Astrocyte of the hippocampus (primary cell): ENCODE data around the gene HLA-DRB1.
"Not testable (repeated sequence)": the region's sequence is repeated elsewhere in the genome, so short reads cannot be mapped to it uniquely, and the experiment has no call there.

Experiments used
- DNase-seq: peaks from one replicate; pipeline ENCODE4 v3.0.0; 2011; ENCODE audit warnings: low read depth, low spot score

Gene HLA-DRB1

DNA sequence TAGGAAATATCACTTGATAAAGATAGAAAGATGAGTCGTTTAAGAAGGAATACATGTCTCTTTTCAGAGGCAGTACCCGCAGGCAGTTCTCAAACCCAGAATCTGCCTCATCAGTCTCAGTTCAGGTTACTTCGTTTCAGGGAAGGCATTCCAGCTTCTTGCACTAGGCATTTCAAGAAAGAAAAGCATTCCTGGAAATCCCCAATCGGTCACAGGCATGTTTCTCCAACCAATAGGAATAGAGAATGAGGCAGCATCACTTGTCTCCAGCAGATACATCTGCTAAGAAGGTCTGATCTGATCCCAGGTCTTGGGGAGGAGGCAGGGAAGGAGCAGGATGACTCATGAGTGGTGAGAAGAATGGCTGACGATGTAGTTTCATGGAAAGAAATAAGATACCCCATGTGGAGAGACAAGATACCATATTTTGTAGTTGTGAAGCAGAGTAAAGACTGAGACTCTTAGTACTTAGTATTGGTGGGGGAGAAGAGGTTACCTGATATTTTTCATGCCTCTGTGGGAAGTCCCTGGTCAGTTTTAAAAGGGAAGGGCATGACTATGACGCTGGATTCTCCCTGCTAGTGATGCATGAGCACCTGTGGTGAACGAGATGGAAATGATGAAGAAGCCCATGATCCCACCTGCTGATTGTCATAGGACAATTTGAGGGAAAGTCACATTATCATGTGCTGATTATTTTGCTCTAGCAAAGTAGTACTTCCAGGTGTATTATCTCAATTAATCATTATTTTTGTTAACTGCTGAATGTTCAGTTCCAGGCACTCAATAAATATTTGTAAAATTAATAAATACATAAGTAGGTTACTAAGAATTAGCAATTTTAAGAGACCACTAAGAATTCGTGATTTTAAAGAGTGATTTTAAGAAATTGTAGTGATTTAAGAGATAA lies 20.3 kb upstream of the HLA-DRB1 start:
- DNase-seq: peak; percentile 97

DNA sequence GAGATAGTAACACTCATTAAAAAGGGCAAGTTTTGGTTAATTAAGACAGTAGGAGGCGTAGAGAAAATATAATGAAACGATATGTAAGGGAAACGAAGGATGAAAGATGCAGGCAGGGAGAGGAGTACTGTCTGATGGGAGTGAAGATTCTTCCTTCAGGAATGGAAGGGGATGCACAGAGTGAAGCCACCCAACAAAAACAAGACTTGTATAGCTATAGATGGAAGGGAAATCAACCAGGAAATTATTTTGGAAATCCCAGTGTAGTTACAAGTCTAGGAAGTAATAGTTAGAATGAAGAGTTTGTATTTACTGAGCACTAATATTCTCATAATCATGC lies 19.7 kb upstream of the HLA-DRB1 start:
- DNase-seq: no peak

DNA sequence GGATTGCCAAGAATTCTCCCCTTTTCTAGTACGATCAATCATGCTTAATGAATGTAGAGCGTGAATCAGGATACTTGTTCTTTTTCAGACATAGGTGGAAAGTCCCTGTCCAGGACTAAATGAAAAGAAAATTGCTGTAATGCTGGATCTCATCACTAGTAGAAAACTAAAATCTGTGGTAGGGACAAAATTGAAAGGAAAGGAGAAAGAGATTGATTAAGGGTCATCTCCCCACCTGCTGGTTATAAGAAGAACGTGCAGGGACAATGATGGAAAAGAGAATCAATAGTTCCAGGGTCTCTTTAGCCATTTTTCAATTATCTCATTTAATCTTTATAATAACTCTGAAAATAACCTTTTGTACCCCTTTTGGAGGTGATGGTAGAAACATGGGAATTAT lies 18.7 kb upstream of the HLA-DRB1 start:
- no peak for DNase-seq

DNA sequence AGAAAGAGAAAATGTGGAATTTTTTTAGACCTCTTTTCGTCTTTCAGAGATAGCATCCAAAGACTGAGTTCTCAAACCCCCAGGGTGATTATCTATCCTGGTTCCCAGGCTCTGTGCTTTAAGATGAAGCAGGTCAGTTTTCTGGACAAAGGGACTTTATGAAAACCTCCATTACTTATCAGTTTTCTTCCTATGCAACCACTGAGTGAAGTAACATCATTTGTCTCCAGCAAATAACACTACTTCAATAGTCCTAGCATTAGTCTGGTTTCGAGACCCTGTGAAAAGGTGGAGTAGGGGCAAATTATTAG lies 18.3 kb upstream of the HLA-DRB1 start:
- DNase-seq: no peak

DNA sequence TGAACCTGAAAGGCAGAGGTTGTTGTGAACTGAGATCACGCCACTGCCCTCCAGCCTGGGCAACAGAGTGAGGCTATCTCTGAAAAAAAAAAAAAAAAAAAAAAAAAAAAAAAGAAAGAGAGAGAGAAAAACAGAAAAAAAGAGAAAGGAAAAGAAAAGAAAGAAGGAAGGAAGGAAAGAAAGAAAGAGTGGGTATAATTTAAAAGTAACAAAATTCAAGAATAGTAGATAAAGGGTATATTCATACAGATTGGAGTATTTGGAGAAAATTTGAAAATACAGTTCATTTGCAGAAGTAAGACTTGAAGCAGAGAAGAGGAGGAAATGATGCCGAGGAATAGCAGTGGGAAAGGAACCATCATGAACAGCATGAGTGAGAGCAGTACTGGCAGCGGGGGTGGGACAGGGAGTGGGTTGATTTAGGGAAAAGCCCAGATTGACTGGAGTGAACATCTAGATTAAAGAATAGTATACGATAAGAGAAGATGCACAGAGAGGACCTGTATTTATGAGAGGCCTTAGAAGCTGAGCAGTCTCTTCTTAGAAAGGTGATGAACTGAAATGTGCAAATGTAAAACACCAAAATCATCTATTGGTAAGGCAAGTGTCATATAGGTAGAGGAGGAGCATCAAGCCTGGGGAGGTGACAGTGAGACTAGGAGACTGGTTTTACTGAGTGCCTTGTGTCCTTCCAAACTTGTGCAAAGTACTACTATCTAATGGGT lies 17.8 kb upstream of the HLA-DRB1 start:
- DNase-seq: no peak

DNA sequence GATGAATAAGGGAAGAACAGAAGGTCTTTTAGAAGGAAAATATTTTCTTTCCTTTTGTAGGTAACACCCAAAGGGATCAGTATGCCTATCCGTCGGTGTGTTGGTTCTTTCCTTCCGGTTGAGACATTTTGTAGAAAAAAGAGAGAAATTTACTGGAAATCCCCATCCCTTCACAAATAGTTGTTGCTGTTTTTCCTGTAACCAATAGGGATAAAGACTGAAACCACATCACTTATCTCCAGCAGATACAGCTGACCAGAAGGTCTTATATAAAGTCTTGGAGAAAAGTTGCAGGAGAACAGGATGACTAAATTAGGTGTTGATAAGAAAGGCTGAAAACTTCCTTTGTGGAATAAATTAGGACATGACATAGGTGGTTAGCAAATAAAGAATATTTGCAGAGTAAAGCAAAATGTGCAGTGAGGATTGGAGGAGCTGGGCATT lies 14.8 kb upstream of the HLA-DRB1 start:
- peak; percentile 60 for DNase-seq

DNA sequence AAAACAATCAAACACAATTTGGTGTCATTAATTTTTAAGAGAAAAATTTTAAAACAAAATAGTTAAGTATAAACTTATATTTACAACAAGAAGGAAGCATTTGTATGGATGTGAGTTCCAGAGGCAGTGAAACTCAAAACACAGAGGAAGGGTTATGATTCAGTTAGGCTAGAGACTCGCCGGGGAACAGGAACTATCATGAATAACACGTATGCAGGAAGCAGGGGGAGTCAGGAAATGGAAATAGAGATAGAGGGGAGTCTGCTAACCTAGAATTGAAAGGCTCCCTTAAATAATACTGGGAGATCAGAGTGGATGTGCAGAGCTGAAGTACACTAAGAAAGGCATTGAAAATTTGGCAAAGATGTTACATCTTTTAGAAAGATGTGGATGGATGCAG lies 14.2 kb upstream of the HLA-DRB1 start:
- DNase-seq: no peak

DNA sequence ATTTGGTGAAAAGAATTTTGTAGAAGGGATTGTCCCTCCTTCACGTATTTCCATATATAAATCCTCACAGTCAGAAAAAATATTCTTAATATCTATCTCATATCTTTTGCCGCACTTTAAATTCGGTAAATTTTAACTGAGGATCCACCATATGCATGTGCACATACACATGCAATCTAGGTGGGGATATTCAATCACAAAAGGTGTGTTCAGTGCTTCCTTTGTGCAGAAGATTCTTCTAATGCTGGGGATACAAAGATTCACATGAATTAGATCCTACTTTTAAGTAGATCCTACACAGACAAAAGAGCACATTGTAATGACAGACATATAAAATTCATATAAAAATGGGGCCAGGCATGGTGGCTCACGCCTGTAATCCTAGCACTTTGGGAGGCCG lies 13.6 kb upstream of the HLA-DRB1 start:
- DNase-seq: no peak

DNA sequence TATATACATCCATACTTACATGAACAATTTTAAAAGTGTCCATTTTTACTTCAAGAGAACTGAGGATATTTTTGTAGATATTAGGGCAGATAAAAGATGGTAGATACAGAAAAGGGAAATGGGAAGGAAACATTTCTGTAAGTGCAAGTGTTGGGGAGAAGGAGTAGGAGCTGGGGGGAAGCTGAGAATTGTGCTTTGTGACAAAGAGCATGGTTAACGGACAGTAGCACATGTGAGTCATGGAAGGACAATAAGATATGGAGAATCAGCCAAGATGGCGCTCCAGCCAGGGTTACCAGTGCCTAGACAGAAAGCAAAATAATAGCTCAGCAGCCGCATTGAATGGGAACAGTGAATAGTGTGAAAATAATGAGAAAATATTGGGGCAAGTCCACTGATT lies 12.7 kb upstream of the HLA-DRB1 start:
- DNase-seq: no peak

DNA sequence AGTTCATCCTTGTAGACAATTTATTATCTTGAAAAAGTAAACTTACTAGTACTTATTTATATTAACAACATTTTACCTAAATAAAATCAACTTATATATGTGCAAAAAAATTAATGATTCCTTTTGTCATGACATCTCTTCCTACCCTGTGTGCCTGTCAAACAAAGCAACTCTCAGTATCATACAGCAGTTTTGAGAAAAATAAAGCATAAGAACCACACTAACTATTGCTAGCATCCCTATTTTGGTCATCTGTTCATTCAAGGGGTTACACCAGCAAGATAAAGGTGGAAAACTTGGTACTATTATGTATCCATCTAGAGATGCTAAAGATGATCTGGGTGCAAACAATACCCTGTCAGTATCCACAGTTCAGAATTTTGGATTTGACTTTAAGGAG lies 7.4 kb upstream of the HLA-DRB1 start:
- no peak for DNase-seq

DNA sequence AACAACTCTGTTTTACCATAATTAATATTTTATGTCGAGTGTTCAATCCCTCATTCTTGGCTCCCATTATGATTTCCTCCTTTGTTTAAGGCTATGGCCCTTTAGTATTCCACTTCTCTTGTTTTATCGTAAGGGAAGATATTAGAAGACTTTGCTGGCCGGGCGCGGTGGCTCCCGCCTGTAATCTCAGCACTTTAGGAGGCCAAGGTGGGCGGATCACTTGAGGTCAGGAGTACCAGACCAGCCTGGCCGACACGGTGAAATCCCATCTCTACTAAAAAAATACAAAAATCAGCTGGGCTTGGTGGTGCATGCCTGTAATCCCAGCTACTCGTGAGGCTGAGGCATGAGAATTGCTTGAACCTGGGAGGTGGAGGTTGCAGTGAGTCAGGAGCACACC lies 1.1 kb upstream of the HLA-DRB1 start:
- DNase-seq: not testable (repeated sequence)

DNA sequence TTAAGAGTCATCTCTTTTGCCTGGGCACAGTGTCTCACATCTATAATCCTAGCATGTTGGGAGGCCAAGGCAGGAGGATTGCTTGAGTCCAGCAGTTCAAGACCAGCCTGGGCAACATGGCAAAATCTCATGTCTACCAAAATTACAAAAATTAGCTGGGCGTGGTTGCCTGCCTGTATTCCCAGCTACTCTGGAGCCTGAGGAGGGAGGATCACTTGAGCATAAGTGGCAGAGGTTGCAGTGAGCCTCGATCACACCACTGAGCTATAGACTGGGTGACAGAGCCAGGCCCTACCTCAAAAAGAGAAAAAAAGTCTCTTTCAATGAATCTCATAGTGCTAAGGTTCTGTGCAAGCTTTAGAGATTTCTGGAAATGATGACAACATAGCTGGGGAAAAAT lies 1.5 kb downstream of the HLA-DRB1 start:
- DNase-seq: no peak

DNA sequence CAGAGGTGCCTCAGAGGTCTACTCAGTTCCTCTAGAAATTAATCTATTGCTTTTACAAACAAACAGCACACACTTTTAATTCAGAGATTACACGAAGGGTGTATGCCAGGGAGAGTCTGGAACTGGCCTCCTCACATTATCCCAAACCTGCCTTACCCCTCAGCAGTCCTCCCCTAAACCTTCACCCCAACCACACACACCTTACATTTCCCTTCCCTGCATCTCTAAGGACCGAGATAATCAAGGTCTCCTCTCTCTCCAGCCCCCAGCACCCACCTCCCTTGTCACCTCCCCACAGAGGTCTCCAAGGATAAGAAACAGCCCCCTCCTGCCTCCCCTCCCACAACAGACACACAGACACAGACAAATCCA lies 6.1 kb downstream of the HLA-DRB1 start:
- DNase-seq: no peak

DNA sequence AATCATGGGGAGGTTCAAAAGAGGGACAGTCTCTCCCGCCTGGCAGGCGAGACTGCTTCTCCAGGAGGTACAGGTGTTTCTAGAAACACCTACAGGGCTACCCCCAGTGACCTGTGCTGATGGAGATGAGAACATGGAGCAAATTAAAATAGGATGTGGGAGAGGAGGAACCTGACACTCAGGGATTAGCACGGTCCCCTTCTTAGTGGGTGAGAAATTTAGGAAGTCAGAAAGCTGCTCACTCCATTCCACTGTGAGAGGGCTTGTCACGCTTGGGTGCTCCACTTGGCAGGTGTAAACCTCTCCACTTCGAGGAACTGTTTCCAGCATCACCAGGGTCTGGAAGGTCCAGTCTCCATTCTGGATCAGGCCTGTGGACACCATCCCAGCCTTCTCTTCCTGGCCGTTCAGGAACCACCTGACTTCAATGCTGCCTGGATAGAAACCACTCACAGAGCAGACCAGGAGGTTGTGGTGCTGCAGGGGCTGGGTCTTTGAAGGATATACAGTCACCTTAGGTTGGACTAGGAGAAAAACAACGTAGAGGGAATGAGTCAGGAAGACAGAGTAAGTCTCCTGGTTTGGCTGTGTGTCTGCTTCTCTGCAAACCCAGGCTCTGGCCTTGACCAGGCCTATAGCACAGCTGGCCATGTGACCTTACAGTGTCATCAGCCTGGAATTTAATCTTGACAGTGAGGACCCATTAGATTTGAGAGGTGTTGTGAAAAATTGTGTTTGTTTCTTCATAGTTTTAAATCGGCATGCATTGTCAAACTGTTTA lies 8.1 kb downstream of the HLA-DRB1 start:
- no peak for DNase-seq

DNA sequence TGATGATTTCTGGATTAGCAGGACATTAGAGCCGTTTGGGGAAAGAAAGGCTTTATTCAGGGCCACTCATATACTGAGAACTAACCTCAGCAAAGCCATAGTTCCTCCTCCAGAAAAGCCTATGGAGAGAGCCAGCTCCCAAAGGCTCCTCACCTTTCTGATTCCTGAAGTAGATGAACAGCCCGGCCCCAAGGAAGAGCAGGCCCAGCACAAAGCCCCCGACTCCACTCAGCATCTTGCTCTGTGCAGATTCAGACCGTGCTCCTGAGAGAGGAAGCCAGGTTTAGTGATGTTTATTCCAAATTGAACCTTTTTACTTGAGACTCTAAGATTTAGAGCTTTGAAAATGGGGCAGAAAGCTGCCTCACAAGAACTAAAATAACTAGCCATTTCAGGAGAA lies 9.1 kb downstream of the HLA-DRB1 start:
- no peak for DNase-seq

DNA sequence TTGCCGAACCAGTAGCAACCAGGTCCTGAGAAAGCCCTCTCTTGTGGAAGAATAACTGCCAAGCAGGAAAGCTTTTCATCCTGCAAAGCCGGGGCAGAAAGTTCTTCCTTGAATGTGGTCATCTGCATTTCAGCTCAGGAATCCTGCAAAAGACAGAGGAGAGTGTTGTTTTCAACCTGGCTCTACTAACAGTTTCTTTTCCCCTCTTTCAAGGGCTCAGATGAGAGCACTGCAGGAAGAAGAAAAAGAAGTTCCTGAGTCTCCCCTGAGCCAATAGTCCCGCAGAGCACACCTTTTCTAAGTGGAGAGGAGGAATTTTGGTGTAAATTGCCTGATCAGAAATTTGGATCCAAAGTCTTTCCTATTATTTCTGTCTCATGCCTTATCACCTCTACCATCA lies 10.7 kb downstream of the HLA-DRB1 start:
- no peak for DNase-seq

DNA sequence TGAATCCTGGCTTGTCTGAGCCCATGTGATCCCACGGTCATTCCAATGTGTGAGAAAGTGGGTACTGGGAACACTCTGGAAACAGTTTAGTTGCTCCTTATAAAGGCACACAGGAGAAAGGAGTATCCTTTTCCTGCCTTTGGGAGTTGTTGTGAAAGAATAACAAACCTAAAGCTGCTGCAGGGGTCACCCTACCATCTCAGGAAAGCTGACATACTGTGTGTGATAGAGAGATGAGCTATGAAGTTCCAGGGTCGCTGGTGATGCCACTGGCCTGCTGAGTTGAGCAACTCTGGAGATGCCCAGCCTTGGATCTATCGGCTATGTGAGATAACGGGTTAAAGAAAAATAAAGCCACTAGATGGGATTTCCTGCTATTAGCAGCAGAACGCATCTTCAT lies 12.2 kb downstream of the HLA-DRB1 start:
- DNase-seq: not testable (repeated sequence)

DNA sequence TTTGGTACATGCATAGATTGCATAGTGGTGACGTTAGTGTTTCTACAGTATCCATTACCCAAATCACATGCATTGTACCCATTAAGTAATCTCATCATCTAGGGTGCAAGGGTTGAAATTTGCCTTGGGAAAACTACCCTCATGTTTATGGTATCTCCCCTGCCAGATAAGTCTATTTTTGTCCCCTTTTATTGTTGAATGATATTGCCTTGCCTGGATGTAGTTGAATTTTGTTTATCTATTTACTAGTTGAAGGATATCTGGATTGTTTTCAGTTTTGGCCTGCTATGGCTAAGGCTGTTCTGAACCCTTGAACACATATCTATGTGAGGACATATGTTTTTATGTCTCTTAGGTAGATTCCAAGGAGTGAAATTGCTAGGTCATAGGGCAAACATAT lies 13.4 kb downstream of the HLA-DRB1 start:
- no peak for DNase-seq

DNA sequence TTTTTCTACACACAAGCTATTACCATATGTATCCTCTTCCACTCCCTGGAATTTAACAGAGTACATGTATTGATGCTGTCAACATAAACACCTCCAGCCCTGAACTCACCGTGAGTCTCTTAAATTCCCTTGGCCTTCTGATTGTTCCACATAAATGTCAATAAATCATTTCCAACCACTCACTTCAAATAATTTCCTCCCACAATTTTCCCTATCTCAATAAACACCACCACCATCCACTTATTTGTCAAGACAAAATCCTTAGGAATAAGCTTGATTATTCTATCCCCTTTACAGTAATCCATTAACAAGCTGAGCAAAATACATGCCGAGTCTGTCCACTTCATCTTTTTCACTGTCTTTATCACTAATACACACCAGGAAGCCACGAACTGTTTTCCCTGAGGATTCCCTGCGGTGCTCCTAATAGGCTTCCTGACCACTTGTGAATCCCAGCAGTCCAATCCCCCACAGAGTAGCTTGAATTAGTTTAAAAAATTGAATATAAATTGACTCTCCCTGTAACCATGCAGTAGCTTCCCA lies 19.2 kb downstream of the HLA-DRB1 start:
- DNase-seq: no peak

DNA sequence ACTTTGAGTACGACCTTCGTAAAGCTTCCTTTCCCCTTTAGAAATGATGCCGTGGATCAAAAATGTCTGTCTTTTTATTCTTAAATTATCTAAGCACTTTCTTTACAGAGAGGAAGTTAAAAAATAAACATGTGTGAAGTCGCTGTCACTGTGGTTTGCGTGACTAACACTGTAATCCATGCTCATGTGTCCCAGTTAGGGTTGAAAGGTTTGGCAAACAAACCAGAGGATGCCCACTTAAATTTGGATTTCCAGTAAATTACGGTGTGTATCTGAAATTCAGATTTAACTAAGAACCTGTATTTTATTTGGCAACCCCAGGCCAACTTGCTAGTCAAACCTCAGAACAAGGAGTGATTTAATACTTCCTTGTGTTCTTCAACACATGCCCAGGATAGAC lies 21.1 kb downstream of the HLA-DRB1 start:
- no peak for DNase-seq

DNA sequence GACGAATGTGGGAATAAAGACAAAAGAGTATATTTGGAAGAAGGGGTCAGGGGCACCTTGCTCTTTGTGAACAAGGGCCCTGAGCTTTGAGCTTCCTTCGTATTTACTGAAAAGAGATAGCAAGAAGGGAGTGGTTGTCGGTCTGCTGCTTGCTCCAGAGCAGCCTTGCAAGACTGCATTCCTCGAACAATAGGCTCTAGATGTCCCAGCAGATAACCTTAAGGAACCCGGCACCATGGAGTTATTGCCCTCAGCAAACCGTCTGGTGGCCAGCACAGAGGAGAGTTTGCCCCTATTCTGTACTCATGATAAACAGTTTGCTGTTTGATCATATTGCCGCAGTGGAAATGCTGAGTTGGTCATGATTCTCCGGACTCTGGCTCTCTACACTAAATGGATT lies 22.7 kb downstream of the HLA-DRB1 start:
- DNase-seq: no peak

DNA sequence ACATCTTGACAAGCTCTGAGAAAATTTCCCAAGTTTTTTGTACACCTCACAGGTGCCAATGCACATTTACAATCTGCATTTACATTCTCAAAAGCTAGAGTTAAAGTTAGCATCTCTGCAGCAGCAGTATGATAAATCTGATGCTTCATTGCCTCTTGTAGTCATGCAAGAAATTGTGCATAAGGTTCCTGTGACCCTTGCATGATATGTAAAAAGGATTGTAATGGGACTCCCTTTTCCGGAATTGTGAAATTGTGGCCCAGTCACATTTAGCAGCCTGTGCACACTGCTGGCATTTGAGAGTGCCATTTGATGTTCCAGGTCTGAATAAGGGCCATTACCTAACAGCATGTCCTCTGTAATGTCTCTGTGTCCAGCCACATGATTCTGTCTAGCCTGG lies 24.1 kb downstream of the HLA-DRB1 start:
- no peak for DNase-seq
